ENCODE results near the gene LAD1.

GRCh38 chr1:201391651-201392511 lies 7.2 kb downstream of the LAD1 start:
- TF ChIP-seq CTCF (IDR thresholded peaks at IDR 0.05; ENCODE audit: poor library complexity, severe bottlenecking) (no peak), SMC3 (conservative IDR thresholded peaks at IDR 0.05; ENCODE audit: poor library complexity) (no peak), POLR2AphosphoS5 (IDR thresholded peaks at IDR 0.05) (no peak), TAF1 (IDR thresholded peaks at IDR 0.05; ENCODE audit: low read depth) (no peak)

Measured in neural cell (in vitro differentiated cells).